GM18858 (cell line): Measurements from ENCODE around the gene UBE2D2.
A peak's percentile ranks its signal among the peaks of the same experiment; 100 is the strongest.

Experiments
- ATAC-seq: cut with Tn5 transposase; IDR thresholded peaks from one replicate; pipeline ENCODE4 v1.9.1; 2021; ENCODE audit not compliant: unreplicated experiment

UBE2D2 gene

GRCh38 chr5:139659695-139660101 lies 98.6 kb downstream of the UBE2D2 start:
- no peak for ATAC-seq

GRCh38 chr5:139660105-139660922 lies 99.2 kb downstream of the UBE2D2 start:
- no peak for ATAC-seq

GRCh38 chr5:139660923-139661814 lies 100.0 kb downstream of the UBE2D2 start:
- peak; percentile 21 for ATAC-seq

GRCh38 chr5:139662617-139663016 lies 101.5 kb downstream of the UBE2D2 start:
- ATAC-seq = no peak

GRCh38 chr5:139663207-139664085 lies 102.3 kb downstream of the UBE2D2 start:
- ATAC-seq = no peak

GRCh38 chr5:139664086-139664693 lies 103.1 kb downstream of the UBE2D2 start:
- peak; percentile 50 for ATAC-seq

GRCh38 chr5:139664727-139665351 lies 103.7 kb downstream of the UBE2D2 start:
- no peak for ATAC-seq

- no peak for ATAC-seq
Measured at GRCh38 chr5:139665626-139666025, 104.5 kb downstream of the UBE2D2 start.

- no peak for ATAC-seq
Measured at GRCh38 chr5:139666551-139666950, 105.4 kb downstream of the UBE2D2 start.

- no peak for ATAC-seq
Measured at GRCh38 chr5:139667001-139667729, 106.0 kb downstream of the UBE2D2 start.

- no peak for ATAC-seq
Measured at GRCh38 chr5:139667730-139668063, 106.6 kb downstream of the UBE2D2 start.

GRCh38 chr5:139668064-139668880 lies 107.1 kb downstream of the UBE2D2 start:
- ATAC-seq = no peak

GRCh38 chr5:139668924-139669661 lies 108.0 kb downstream of the UBE2D2 start:
- ATAC-seq = no peak

- ATAC-seq = no peak
Measured at GRCh38 chr5:139669662-139670368, 108.7 kb downstream of the UBE2D2 start.

GRCh38 chr5:139670369-139671095 lies 109.4 kb downstream of the UBE2D2 start:
- peak; percentile 48 for ATAC-seq

GRCh38 chr5:139671096-139671841 lies 110.1 kb downstream of the UBE2D2 start:
- ATAC-seq = no peak
